Sigmoid colon (tissue), 4 donors: Measurements from ENCODE around the gene PLA2G4F.

ENCODE experiments used
- POLR2A ChIP-seq, 2 donors: fragments of 450-650 bp; IDR thresholded peaks; one replicate each; pipeline ENCODE4 v1.6.1; 2016; ENCODE audit warnings: antibody characterized with exemption in 2 of 2, mild to moderate bottlenecking in 2 of 2, moderate library complexity in 2 of 2
- POLR2AphosphoS5 ChIP-seq, 4 donors: sonication (generic); formaldehyde crosslinking; IDR thresholded peaks; one replicate each; pipeline ENCODE4 v1.6.1; 2017; ENCODE audit warnings: antibody characterized with exemption in 4 of 4
- TF ChIP-seq, protein P1 (sequence below), 4 experiments: fragments of 450-650 bp in 3 of 4; fragments of 200-600 bp in 1 of 4; IDR thresholded peaks; one replicate each; pipeline ENCODE4 v1.5.1; 2016 to 2019; ENCODE audit warnings: antibody characterized with exemption in 4 of 4, mild to moderate bottlenecking in 3 of 4, moderate library complexity in 2 of 4

DNA sequence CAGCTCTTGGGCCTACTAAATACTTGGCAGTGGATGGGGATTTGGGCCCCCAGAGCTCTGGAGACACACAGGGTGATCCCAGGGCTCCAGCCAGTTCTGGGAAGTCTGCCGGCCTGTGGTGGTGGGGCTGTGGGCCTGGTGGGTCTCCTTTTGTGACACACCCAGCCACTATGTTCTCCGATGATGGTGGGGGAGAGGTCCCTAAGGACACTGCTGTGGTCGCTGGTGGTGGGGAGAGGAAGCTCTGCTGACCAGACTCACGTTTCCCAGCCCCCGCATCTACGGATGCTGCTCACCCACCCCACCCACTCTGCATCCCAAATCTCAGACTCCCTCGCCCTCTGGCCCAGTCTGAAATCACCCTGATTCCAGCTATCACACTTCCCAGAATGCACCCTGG is 62.5 kb downstream of the PLA2G4F start:
- TF ChIP-seq, protein P1, sequence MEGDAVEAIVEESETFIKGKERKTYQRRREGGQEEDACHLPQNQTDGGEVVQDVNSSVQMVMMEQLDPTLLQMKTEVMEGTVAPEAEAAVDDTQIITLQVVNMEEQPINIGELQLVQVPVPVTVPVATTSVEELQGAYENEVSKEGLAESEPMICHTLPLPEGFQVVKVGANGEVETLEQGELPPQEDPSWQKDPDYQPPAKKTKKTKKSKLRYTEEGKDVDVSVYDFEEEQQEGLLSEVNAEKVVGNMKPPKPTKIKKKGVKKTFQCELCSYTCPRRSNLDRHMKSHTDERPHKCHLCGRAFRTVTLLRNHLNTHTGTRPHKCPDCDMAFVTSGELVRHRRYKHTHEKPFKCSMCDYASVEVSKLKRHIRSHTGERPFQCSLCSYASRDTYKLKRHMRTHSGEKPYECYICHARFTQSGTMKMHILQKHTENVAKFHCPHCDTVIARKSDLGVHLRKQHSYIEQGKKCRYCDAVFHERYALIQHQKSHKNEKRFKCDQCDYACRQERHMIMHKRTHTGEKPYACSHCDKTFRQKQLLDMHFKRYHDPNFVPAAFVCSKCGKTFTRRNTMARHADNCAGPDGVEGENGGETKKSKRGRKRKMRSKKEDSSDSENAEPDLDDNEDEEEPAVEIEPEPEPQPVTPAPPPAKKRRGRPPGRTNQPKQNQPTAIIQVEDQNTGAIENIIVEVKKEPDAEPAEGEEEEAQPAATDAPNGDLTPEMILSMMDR (IDR thresholded peaks at IDR 0.05) = no peak
- no peak for TF ChIP-seq POLR2AphosphoS5 (IDR thresholded peaks at IDR 0.05)
- no peak for TF ChIP-seq POLR2A (IDR thresholded peaks at IDR 0.05)
